ENCODE results near the gene TFEC.
"Not testable (repeated sequence)": the region's sequence is repeated elsewhere in the genome, so short reads cannot be mapped to it uniquely, and the experiment has no call there.

The TFEC gene

DNA sequence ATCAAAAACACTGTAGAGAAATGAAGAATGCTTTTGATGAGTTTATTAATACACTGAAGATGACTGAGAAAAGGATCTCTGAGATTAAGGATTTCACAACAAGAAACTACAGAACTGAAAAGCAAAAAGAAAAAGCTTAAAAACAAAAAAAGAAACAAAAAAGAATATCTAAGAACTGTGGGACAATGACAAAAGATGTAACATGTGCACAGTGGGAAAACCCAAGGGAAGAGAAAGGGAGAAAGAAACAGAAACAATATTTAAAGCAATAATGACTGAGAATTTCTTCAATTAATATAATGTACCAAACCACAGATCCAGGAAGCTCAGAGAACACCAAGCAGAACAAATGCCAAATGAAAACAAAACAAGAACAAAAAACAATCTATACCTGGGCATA, 42.2 kb downstream of the TFEC start:
- DNase-seq (ENCODE audit: low read depth, low spot score), result no peak

DNA sequence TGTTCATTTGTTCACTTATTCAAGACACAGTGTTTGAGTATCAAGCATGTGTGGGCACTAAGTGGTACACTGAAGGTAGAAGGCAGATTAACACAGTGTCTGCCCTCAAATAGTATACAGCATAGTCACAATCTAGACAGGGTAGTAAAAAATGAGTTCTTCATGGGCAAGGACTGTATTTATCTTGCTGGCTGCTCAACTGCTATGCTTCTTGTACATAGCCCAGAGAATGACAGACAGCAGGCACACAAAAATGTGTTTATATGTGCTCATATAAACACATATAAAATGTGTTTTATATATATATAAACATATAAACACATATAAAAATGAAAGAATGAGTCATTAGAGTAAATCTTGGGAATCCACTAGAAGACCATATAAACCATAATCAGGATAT, 43.1 kb downstream of the TFEC start:
- DNase-seq (ENCODE audit: low read depth, low spot score), result no peak

GRCh38 chr7:115984105-115984504, 46.5 kb downstream of the TFEC start:
- DNase-seq (ENCODE audit: low read depth, low spot score), result no peak

GRCh38 chr7:115980159-115980558, 50.4 kb downstream of the TFEC start:
- DNase-seq (ENCODE audit: low read depth, low spot score), result no peak

DNA sequence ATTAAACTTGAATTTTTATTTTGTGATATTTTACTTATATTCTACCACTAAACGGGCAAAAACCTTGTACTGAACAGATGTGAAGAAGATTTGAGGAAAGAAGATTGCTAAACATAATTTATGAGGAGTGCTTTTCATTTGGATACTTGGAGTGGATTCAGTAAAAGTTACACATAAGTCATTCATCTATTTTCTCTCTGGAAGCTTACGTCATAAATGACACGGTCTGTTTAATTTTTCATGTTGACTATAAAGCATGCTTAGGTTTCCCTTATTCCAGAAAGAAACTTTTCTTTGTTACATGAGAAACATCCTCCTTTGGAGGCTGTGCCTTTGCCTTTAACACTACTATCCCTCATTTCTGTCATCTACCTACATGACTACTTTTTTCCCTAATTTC, 53.9 kb downstream of the TFEC start:
- no peak for DNase-seq (ENCODE audit: low read depth, low spot score)

DNA sequence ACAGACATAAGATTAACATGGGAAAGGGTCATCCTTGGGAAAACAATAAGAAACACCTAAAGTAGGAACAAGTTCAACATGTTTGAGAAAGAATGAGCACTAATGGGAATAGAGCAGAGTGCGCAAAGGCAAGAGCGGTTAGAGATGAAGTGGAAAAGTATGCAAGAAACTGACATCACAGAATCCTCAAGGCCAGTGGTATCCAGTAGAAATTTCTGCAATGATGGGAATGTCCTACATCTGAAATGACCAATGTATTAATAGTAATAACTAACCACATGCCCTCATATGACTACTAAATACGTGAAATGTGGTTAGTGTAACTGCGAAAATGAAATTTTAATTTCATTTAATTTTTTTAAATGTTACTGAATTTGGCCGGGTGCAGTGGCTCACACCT, 54.8 kb downstream of the TFEC start:
- DNase-seq (ENCODE audit: low read depth, low spot score), result no peak

DNA sequence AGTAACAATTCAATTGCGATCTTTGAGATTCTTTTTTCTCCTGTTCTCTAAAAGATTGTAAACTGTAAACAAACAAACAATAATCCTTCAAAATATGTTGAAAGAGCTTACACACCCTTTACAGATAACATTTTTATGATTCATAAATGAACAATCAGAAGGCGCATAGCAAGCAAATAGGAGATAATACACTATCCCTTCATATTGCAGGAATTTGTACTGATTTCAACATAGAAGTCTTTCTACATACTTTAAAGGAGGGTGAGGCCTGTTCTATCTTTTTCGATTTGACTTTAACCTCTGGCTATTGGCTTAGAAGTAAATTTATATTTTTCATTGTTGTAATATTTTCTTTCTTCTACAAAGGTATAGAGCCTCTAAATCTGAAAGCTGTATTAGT, 57.2 kb downstream of the TFEC start:
- no peak for DNase-seq (ENCODE audit: low read depth, low spot score)

DNA sequence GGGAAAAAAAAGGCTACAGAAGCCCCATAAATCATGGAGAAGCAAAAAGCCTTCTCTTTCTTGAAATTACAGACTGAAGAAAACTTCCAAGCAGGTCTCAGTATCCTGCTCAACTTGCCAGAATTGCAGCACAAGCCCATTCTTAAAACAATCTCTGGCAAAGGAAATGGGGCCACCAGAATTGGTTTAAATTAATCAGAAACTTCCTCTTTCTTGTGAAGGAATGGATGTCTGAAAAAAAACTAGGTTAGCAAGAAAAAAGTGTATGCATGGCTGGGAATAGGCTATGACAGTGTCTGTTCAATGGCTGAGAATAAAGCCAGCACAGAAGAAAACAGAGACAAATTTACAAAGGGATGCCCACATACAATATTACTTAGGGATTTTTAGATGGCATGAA, 59.1 kb downstream of the TFEC start:
- DNase-seq (ENCODE audit: low read depth, low spot score), result no peak

DNA sequence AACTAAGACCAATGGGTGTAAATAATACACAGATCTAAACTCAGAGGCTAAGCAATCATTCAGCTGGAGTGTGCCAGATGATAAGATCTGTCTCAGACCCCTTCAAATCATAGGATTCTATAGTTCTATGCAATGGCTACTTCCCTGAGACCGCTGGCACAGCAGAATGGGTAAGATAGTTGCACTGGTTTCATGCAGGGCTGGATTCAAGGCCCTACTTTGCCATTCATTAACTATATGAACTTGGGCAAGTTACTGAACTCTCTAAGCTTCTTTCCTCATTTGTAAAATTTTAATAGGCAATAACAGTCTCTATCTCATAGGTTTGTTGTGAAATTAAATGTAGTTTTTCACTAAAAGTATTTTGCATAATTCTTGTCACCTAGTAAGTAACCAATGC, 62.0 kb downstream of the TFEC start:
- no peak for DNase-seq (ENCODE audit: low read depth, low spot score)

GRCh38 chr7:115968171-115968570, 62.4 kb downstream of the TFEC start:
- DNase-seq (ENCODE audit: low read depth, low spot score), result no peak

DNA sequence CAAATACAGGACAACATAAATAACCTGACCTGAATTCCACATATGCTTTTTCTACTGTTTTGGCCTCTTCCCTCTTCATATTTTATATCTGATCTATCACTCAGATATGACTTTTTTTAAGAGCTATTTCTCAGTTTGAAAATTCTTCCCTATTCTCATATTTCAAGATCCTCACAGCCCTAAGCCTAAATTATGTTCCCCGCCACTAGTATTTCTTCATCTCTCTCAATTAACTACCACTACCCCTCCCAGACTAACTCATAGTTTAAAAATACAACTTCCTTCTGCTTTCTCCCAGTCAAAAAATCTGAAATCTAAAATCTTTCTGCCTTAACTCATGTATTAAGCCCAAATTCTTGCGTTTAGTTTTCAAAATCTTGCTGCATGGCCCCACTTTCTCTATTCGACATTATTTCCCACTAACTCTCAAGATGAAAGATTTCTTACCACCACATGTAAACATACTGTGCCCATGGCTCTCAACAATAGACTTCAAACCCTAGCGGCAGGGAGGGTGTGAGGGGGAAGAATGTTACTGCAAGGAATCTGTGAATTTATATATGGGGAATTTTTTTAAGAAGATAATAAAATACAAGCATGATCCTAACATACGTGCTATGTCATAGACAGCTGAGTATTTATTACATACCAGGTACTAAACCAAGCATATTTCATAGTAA, 64.6 kb downstream of the TFEC start:
- no peak for DNase-seq (ENCODE audit: low read depth, low spot score)

- no peak for DNase-seq (ENCODE audit: low read depth, low spot score)
Observed at GRCh38 chr7:115965236-115965635, 65.3 kb downstream of the TFEC start.

DNA sequence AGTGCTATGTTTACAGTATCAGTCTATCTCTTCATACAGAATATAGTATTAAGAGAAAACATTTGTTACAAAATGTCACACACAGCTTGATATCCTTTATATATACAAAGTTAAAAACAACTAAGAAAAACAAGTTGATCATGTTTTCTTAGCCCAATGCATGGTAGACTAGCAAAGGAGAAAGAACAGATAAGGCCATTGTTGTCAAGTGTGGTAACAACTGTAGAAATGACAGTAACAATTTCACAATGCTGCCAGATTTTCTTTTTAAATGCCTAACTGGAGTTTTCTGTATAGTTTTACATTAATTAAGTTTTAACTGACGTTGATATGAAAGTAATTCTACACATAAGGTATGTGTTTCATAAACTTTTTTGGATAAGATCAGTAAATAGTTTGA, 65.8 kb downstream of the TFEC start:
- DNase-seq (ENCODE audit: low read depth, low spot score), result no peak

GRCh38 chr7:115962340-115962739, 68.2 kb downstream of the TFEC start:
- no peak for DNase-seq (ENCODE audit: low read depth, low spot score)

DNA sequence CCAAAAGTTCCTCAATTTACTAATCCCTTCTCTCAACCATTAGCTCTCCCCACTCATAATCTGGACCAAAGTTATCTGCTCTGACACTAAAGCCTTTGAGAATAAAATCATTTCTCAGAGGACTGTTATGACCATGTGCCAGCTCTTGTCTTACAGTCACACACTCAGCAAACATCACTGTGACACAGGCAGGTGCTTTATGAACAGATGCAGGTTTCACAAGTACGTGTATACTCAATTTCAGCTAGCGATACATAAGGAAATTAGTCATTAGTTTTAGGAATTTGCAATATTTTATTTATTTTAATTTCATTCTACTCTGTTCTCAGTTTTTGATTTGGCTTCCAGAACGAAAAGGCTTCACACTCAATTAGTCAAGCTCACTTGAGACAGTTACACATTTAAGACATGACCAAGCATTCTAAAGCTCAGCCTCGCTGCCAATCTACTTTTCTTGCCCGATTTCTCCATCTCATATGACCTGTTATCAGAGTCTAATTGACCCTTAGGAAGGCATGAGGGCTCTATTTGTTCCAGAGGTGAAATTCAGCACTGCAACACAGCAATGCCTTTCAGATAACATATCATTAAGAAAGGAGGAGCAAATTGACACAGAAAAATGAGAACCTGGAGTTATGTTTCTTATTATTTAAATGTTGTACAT, 76.8 kb downstream of the TFEC start:
- no peak for DNase-seq (ENCODE audit: low read depth, low spot score)

DNA sequence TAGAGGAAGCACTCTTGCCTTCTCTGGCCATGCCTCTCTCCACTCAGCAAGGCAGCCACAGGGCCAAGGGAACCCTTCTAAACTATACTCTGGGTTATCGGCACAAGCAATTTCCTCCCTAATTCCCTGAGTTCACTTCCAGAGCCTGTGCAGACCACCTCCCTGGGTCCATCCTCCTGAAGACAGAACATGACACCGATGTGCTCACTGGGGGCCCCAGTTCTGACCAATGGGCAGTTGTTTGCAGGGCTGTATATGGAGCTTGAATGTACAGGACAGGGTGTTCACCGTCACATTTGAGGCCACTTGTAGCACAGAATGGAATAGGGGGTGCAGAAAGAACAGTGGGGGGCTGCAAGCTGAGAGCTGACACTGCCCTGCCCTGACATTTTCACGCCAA, 77.7 kb downstream of the TFEC start:
- no peak for DNase-seq (ENCODE audit: low read depth, low spot score)

DNA sequence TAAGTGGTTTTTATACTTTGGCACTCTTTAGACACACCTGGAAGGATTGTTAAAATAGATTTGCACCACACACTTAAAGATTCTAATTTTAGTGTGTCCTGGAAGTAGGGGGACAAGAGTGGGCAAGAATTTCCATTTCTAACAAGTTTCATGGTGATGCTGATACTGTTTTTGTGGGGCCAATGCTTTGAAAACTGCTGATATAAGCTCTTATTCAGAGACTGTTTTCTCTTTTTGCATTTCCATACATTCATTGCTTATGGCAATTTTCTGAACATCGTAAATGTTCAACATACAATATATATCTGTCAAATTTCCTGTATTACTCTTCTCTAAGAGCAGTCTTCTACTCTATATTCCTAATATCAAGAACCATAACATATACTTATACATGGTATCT, 79.0 kb downstream of the TFEC start:
- no peak for DNase-seq (ENCODE audit: low read depth, low spot score)

DNA sequence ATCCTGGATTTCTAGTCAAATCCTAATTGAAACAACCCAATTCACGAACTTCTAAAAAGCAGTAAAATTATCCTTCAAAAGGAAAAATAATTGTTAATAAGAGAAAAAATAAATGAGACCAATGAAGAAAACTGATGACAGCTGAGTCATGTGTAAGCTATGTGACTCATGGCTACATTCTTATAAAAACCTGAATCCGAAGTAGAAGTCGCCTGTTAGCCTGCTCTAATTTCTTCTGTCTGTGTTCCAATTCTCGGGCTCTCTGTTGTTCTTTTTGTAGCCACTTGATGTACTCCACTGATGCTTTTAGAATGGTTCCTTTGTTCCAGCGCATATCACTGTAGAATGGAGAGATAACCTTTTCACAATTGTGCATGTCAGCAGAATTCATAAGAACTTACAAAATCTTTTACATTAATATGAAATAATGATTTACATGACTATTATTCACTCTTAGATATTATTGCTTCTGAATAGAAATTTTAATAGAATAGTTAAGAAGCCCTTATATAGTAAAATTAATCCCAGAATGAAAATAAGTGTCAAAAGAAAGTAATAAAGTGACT, 88.8 kb downstream of the TFEC start:
- no peak for DNase-seq (ENCODE audit: low read depth, low spot score)

DNA sequence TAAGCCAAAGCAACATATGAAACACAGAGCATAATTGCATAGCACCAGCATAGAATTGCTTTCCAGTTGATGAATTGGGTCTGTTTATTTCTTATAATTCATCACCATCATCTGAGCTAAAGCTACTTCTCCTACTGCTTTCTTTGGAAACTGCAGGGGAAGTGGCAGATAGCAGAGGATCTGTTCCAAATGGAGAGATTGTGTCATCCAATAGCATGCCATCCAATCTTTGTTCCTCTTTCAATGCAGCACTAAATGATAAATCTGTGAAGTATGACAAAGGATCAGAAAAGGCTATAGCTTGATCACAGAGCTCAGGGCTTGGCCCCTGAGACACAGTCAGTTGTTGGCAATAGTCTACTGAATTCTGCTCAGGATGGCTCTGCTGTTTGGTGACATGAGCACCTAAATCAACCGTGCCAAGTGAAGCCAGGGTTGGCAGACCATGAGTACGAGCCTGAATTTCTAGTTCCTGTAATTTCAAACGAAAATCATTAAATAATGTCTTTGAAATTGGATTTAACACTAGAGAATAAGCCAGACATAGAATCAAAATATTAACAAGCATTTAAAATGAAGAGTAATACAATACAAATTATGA, 90.0 kb downstream of the TFEC start:
- DNase-seq (ENCODE audit: low read depth, low spot score), result no peak

- no peak for DNase-seq (ENCODE audit: low read depth, low spot score)
Observed at GRCh38 chr7:115937960-115938359, 92.6 kb downstream of the TFEC start.

GRCh38 chr7:115933471-115933870, 97.1 kb downstream of the TFEC start:
- no peak for DNase-seq (ENCODE audit: low read depth, low spot score)

DNA sequence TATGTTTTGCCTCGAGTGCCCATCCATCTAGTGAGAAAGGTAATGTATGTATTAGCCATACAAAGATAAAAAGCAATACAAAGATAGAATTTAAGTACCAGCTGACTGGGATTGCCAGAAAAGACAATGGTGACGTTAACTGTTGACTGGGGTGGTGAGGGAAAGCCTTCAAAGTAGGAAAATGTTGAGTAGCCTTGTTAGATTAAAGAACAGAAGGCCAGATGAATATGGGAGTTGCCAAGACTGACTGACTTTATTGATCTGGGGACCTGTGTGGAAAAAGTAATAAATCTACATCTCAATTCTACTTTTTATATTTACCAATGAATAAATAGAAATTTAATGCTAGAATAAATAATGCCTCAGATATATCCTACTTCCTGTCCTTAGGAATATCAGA, 97.7 kb downstream of the TFEC start:
- DNase-seq (ENCODE audit: low read depth, low spot score), result no peak

DNA sequence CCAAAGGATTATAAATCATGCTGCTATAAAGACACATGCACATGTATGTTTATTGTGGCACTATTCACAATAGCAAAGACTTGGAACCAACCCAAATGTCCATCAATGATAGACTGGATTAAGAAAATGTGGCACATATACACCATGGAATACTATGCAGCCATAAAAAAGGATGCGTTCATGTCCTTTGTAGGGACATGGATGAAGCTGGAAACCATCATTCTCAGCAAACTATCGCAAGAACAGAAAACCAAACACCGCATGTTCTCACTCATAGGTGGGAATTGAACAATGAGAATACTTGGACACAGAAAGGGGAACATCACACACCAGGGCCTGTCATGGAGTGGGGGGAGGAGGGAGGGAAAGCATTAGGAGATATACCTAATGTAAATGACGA, 100.4 kb downstream of the TFEC start:
- DNase-seq (ENCODE audit: low read depth, low spot score), result not testable (repeated sequence)
